ENCODE measurements around the gene RAB33B.

The RAB33B gene

DNA sequence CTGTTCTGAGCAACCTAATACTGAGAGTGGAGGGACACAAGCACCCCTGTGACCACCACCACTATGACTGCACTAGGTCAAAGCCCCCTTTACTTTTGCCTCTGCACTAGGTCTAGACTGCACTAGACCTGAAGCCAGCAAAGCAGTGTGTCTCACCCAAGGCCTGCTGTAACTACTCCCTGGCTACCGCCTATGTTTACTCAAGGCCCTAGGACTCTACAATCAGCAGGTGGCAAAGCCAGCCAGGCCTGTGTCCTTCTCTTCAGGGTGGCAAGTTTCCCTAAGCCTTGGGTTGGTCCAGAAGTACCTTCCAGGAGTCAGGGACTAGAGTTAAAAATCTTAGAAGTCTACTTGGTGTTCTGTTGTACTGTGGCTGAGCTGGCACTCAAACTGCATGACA lies 15.9 kb downstream of the RAB33B start:
- H3K27ac ChIP-seq: no peak overlapping the region

DNA sequence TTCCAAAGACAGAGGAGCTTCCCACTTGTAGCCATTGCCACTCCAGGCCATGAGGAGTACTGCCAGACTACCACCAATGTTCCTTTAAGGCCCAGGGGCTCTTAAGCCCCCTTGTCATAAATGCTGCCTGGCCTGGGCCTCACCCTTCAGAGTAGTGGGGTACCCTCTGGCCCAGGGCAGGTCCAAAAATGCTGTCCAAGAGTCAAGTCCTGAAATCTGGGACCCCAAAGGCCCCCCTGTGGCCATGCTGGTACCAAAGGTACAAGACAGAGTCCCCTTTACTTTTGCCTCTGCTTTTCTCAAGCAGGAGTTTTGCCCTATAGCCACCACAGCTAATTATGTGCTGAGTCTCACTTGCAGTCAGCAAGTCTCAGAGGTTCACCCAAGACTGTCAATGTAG lies 16.4 kb downstream of the RAB33B start:
- TF ChIP-seq, protein P1, sequence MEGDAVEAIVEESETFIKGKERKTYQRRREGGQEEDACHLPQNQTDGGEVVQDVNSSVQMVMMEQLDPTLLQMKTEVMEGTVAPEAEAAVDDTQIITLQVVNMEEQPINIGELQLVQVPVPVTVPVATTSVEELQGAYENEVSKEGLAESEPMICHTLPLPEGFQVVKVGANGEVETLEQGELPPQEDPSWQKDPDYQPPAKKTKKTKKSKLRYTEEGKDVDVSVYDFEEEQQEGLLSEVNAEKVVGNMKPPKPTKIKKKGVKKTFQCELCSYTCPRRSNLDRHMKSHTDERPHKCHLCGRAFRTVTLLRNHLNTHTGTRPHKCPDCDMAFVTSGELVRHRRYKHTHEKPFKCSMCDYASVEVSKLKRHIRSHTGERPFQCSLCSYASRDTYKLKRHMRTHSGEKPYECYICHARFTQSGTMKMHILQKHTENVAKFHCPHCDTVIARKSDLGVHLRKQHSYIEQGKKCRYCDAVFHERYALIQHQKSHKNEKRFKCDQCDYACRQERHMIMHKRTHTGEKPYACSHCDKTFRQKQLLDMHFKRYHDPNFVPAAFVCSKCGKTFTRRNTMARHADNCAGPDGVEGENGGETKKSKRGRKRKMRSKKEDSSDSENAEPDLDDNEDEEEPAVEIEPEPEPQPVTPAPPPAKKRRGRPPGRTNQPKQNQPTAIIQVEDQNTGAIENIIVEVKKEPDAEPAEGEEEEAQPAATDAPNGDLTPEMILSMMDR (IDR thresholded peaks at IDR 0.05; ENCODE audit: low read depth, low read length, missing control alignments): no peak

More for the DNA sequence above, 15.9 kb downstream of the RAB33B start:
- in situ Hi-C loops (cut with HindIII; ENCODE audit: low pct_ligation_motif_present, low sequenced_read_pairs): no loop called here
- Histone ChIP-seq H3K36me3 (replicated peaks) (peaks cover 3% of the 10 kb centered on the region), H3K4me3 (ENCODE audit: low read depth, low read length) (no peak overlapping the region), H3K27me3 (replicated peaks) (no peaks in the 10 kb centered on the region)
- no peak for DNase-seq
- TF ChIP-seq, protein P1 (IDR thresholded peaks at IDR 0.05; ENCODE audit: low read depth, low read length, missing control alignments): no peak

DNA sequence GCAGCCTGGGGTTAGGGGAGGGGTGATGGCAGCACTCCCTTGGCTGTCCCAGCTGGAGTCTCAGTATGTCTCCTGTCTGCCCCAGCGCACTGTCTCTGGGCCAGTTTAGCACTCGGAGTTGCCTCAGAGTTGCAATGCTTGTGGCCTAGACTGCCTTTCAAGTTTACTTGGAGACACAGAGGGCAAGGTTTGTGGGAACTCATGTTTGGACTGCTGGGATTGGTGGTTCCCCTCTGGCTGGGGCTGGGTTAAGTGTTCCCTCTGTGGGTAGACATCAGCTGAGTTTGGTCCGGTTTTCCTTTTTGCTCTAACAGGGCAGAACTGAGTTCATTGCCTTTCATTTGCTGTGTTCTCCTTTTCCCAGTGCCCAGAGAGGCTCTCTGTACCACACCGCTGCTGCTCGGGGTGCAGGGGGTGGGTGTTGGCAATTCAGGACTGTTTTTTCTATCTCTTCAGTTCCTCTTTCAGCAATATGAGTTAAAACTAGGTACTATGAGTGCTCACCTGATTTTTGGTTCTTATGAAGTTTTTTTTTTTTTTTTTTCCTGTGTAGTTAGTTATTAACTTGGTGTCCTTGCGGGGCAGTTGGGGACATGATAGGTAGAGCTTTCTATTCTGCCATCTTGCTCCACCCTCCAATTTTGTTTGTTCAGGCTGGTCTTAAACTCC lies 17.2 kb downstream of the RAB33B start:
- in situ Hi-C loops (cut with HindIII; ENCODE audit: low pct_ligation_motif_present, low sequenced_read_pairs): no loop called here
- TF ChIP-seq, protein P1 (IDR thresholded peaks at IDR 0.05; ENCODE audit: low read depth, low read length, missing control alignments): no peak
- H3K36me3 ChIP-seq (replicated peaks): peaks cover 3% of the 10 kb centered on the region

More for the DNA sequence above, 16.4 kb downstream of the RAB33B start:
- H3K27ac ChIP-seq: no peak overlapping the region
- H3K27me3 ChIP-seq (replicated peaks): no peaks in the 10 kb centered on the region
- peaks cover 3% of the 10 kb centered on the region for H3K36me3 ChIP-seq (replicated peaks)
- H3K4me3 ChIP-seq (ENCODE audit: low read depth, low read length): no peak overlapping the region
- DNase-seq: no peak
- in situ Hi-C loops (cut with HindIII; ENCODE audit: low pct_ligation_motif_present, low sequenced_read_pairs): no loop called here

DNA sequence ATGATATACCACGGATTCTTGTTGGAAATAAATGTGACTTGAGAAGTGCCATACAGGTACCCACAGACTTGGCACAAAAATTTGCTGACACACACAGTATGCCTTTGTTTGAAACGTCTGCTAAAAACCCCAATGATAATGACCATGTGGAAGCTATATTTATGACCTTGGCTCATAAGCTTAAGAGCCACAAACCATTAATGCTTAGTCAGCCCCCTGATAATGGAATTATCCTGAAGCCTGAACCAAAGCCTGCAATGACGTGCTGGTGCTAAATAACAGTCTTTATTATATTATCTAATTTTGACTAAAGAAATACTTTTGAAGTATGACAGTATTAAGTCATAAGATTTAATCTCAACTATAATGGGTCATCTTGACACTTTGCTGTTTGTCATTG lies 18.9 kb downstream of the RAB33B start:
- Histone ChIP-seq H3K36me3 (replicated peaks) (peaks cover 3% of the 10 kb centered on the region), H3K4me3 (ENCODE audit: low read depth, low read length) (no peak overlapping the region), H3K27me3 (replicated peaks) (no peaks in the 10 kb centered on the region), H3K27ac (no peak overlapping the region)
- TF ChIP-seq, protein P1 (IDR thresholded peaks at IDR 0.05; ENCODE audit: low read depth, low read length, missing control alignments): no peak
- no peak for DNase-seq
- in situ Hi-C loops (cut with HindIII; ENCODE audit: low pct_ligation_motif_present, low sequenced_read_pairs): no loop called here

More for the DNA sequence above, 17.2 kb downstream of the RAB33B start:
- no peak overlapping the region for H3K27ac ChIP-seq
- no peaks in the 10 kb centered on the region for H3K27me3 ChIP-seq (replicated peaks)
- H3K4me3 ChIP-seq (ENCODE audit: low read depth, low read length): no peak overlapping the region
- no peak for DNase-seq

- TF ChIP-seq, protein P1 (IDR thresholded peaks at IDR 0.05; ENCODE audit: low read depth, low read length, missing control alignments): no peak
- Histone ChIP-seq H3K36me3 (replicated peaks) (peaks cover 3% of the 10 kb centered on the region), H3K27me3 (replicated peaks) (no peaks in the 10 kb centered on the region), H3K4me3 (ENCODE audit: low read depth, low read length) (no peak overlapping the region), H3K27ac (no peak overlapping the region)
- in situ Hi-C loops (cut with HindIII; ENCODE audit: low pct_ligation_motif_present, low sequenced_read_pairs): no loop called here
- DNase-seq: no peak
Measured at GRCh38 chr4:139476363-139476762, 22.4 kb downstream of the RAB33B start.

DNA sequence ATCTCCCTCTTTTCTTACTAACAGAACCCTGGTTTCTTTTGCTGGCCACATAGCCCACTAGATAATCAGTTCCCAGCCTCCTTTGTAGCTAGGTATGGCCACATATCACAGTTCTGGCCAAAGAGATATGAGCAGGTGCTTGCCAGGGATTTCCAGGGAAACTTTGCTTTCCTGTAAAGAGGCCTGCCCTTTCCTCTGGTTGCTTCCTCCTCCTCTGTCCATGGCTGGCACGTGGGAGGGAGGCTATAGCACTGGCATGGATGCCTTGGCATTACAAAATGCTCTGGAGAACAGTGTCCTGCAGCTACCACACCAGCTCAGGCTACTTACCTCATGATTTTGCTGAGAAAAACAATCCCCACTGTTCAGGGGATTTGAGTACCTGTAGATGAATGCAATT lies 27.5 kb downstream of the RAB33B start:
- TF ChIP-seq, protein P1 (IDR thresholded peaks at IDR 0.05; ENCODE audit: low read depth, low read length, missing control alignments): no peak

More for the DNA sequence above, 27.5 kb downstream of the RAB33B start:
- no peak overlapping the region for H3K4me3 ChIP-seq (ENCODE audit: low read depth, low read length)
- in situ Hi-C loops (cut with HindIII; ENCODE audit: low pct_ligation_motif_present, low sequenced_read_pairs): no loop called here
- H3K27ac ChIP-seq: no peak overlapping the region
- DNase-seq: no peak
- no peaks in the 10 kb centered on the region for H3K27me3 ChIP-seq (replicated peaks)
- no peaks in the 10 kb centered on the region for H3K36me3 ChIP-seq (replicated peaks)
